ENCODE data around the gene CNTF. TPM values are rescaled to one million over a fixed set of nuclear protein-coding genes. Genes with fewer than 3 reads are reported as not detected.

Gene CNTF
- polyA plus RNA-seq, 1 experiment: 0.15 TPM

DNA sequence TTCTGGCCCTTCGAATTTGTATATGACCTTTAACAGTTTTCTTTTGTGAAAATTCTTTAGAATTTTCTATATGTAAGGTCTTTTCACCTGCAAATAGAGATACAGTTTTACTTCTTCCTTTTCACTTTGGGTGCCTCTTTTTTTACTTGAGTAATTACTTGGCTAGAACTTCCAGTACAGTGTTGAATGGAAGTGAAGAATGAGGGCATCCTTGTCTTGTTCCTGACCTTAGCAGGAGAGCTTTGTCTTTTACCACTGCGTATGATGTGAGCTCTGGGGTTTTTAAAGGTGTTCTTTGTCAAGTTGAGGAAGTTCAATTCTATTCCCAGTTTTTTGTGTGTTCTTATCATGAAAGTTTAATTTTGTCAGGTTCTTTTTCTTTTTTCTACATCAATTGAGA, 22.0 kb upstream of the CNTF start:
- no peak overlapping the region for H3K4me3 ChIP-seq (ENCODE audit: low read depth, low read length)
- no peak for DNase-seq (ENCODE audit: low read depth)
- ChIA-PET POLR2A (no interaction called here), CTCF (no interaction called here)
- TF ChIP-seq, protein P1, sequence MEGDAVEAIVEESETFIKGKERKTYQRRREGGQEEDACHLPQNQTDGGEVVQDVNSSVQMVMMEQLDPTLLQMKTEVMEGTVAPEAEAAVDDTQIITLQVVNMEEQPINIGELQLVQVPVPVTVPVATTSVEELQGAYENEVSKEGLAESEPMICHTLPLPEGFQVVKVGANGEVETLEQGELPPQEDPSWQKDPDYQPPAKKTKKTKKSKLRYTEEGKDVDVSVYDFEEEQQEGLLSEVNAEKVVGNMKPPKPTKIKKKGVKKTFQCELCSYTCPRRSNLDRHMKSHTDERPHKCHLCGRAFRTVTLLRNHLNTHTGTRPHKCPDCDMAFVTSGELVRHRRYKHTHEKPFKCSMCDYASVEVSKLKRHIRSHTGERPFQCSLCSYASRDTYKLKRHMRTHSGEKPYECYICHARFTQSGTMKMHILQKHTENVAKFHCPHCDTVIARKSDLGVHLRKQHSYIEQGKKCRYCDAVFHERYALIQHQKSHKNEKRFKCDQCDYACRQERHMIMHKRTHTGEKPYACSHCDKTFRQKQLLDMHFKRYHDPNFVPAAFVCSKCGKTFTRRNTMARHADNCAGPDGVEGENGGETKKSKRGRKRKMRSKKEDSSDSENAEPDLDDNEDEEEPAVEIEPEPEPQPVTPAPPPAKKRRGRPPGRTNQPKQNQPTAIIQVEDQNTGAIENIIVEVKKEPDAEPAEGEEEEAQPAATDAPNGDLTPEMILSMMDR (IDR thresholded peaks at IDR 0.05; ENCODE audit: insufficient read depth, low read depth, low read length): no peak
- no peaks in the 10 kb centered on the region for H3K27me3 ChIP-seq (ENCODE audit: control insufficient read depth, insufficient read depth, low read length)
- no peaks in the 10 kb centered on the region; the same call in 1 of the 2 replicates for H3K36me3 ChIP-seq (ENCODE audit: control insufficient read depth, insufficient read depth, low read length)

DNA sequence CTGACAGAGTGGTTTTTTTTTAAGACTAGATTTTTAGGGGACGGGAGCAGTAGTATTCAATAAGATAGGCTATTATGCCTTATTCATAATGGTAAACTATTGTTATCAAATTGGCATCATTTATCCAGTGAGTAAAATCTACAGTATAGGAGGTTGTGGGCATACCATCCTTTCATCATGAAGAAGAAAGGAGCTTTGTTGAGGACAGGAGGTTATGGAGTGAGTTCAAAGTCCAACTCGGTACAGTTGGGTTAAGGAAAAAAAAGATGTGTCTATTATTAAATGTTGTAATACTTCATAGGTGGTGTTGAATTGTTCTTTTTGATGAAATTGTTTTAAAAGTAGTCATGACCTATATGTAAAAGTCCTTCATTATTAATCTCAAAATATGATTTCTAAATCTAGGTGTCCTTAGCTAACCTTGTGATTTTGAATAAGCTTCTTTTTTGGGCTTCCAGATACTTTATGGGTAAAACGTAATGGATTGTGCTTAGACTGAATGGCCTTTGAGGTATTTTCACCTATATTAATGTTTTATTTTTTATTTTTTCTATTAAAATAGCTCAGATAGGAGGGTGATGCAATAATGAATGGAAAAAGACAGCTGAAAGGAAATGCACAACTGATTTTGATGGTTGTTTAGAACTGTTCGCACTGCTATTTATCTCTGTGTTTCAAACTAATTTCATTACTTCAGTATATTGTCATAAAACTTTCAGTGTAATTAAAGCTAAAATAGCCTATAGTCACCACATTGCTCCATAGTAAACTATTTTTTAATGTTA, 15.3 kb upstream of the CNTF start:
- POLR2A ChIA-PET: no interaction called here
- no peak for DNase-seq (ENCODE audit: low read depth)
- H3K4me3 ChIP-seq (ENCODE audit: low read depth, low read length): no peak overlapping the region
- TF ChIP-seq, protein P1 (IDR thresholded peaks at IDR 0.05; ENCODE audit: insufficient read depth, low read depth, low read length): no peak
- no peaks in the 10 kb centered on the region for H3K27me3 ChIP-seq (ENCODE audit: control insufficient read depth, insufficient read depth, low read length)
- peaks cover 1% of the 10 kb centered on the region; the same call in 1 of the 2 replicates for H3K36me3 ChIP-seq (ENCODE audit: control insufficient read depth, insufficient read depth, low read length)
- CTCF ChIA-PET: interaction anchor here (0.6 to 1.2 kb wide), 2 partner anchors 11 to 30 kb away, joined by 3 read pairs; no protein-coding TSS in a partner anchor

DNA sequence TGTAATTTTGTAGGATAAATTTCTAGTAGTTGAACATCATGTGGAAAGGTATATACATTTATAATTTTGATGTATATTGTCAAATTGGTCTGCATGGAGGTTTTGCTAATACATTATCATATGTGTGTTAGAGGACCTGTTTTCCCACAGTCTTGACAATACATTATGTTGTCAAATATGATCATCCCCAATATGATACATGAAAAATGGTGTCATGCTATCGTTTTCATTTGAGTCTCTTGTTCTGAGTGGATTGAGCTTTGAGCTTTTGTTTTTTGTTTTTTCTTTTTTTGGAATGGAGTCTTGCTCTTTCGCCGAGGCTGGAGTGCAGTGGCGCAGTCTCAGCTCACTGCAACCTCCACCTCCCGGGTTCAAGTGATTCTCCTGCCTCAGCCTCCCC, 14.1 kb upstream of the CNTF start:
- Histone ChIP-seq H3K27me3 (ENCODE audit: control insufficient read depth, insufficient read depth, low read length) (no peaks in the 10 kb centered on the region), H3K36me3 (ENCODE audit: control insufficient read depth, insufficient read depth, low read length) (peaks cover 3% of the 10 kb centered on the region), H3K4me3 (ENCODE audit: low read depth, low read length) (no peak overlapping the region)
- ChIA-PET POLR2A (no interaction called here), CTCF (no interaction called here)
- TF ChIP-seq, protein P1 (IDR thresholded peaks at IDR 0.05; ENCODE audit: insufficient read depth, low read depth, low read length): no peak
- DNase-seq (ENCODE audit: low read depth): no peak

DNA sequence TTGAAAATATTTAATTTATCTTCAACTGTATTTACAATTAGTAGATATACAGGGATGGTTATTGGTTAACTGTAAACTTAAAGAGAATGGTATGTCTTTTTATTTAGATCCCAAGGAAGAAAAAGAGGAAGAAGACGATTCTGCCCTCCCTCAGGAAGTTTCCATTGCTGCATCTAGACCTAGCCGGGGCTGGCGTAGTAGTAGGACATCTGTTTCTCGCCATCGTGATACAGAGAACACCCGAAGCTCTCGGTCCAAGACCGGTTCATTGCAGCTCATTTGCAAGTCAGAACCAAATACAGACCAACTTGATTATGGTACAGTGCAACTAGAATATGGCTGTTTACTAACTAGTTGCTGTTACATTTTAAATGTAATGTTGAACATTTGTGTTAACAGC, 12.7 kb upstream of the CNTF start:
- no peak for DNase-seq (ENCODE audit: low read depth)
- peaks cover 3% of the 10 kb centered on the region for H3K36me3 ChIP-seq (ENCODE audit: control insufficient read depth, insufficient read depth, low read length)
- TF ChIP-seq, protein P1 (IDR thresholded peaks at IDR 0.05; ENCODE audit: insufficient read depth, low read depth, low read length): no peak
- H3K4me3 ChIP-seq (ENCODE audit: low read depth, low read length): no peak overlapping the region
- CTCF ChIA-PET: interaction anchor here (1.2 to 1.8 kb wide), 2 partner anchors 20 to 42 kb away, joined by 4 to 6 read pairs; no protein-coding TSS in a partner anchor
- POLR2A ChIA-PET: no interaction called here
- no peaks in the 10 kb centered on the region for H3K27me3 ChIP-seq (ENCODE audit: control insufficient read depth, insufficient read depth, low read length)

DNA sequence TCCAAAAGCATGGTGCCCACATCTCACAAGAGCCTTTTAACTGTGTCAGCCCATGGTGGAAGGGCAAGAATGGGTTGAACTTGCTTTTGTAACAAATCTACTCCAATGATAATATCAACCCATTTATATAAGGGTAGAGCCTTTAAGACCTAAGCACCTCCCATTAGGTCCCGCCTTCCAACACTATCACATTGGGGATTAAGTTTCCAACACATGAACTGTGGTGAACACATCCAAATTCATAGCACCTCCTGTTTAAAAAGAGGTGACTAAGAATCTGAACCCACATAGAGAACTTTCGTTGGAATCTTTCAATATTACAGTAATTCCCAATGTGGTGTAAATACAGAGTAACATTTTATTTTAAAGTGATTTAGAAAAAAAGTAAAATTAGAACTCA, 9.2 kb upstream of the CNTF start:
- TF ChIP-seq, protein P1 (IDR thresholded peaks at IDR 0.05; ENCODE audit: insufficient read depth, low read depth, low read length): no peak
- H3K4me3 ChIP-seq (ENCODE audit: low read depth, low read length): no peak overlapping the region
- H3K27me3 ChIP-seq (ENCODE audit: control insufficient read depth, insufficient read depth, low read length): no peaks in the 10 kb centered on the region
- no peak for DNase-seq (ENCODE audit: low read depth)
- ChIA-PET POLR2A (no interaction called here), CTCF (interaction anchor here (1.7 kb wide), 1 partner anchor 9 kb away, joined by 6 read pairs; the partner anchor contains the start of gene CNTF)
- H3K36me3 ChIP-seq (ENCODE audit: control insufficient read depth, insufficient read depth, low read length): peaks cover 6% of the 10 kb centered on the region

Data from BJ (cell line).